NCI-H510A (cell line): ENCODE measurements around the gene ARHGEF26.

ENCODE experiments used
- DNase-seq: peaks from one replicate; lab custom pipeline; 2025; lab: John Stamatoyannopoulos, UW

ARHGEF26 gene

GRCh38 chr3:154161806-154162205 lies 40.6 kb downstream of the ARHGEF26 start:
- DNase-seq: no peak

GRCh38 chr3:154164387-154164786 lies 43.2 kb downstream of the ARHGEF26 start:
- DNase-seq: no peak

- no peak for DNase-seq
Observed at GRCh38 chr3:154168998-154169795, 48.0 kb downstream of the ARHGEF26 start.

- DNase-seq: no peak
Observed at GRCh38 chr3:154169796-154170110, 48.6 kb downstream of the ARHGEF26 start.

DNA sequence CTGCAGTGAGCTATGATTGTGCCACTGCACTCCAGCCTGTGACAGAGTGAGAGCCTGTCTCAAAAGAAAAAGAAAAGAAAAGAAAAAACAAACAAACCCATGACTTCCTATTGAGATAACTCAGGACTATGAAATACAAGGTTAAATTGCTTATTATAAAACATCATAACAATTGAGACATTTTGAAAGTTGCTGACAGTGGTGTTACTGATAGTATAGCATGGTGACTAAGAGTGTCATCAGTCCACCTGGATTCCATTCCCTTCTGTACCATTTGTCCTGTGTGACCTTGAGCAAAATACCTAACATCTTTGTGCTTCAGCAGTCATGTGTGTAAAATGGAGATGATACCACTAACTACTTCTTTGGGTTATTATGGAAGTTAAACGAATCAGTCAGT lies 49.1 kb downstream of the ARHGEF26 start:
- no peak for DNase-seq

DNA sequence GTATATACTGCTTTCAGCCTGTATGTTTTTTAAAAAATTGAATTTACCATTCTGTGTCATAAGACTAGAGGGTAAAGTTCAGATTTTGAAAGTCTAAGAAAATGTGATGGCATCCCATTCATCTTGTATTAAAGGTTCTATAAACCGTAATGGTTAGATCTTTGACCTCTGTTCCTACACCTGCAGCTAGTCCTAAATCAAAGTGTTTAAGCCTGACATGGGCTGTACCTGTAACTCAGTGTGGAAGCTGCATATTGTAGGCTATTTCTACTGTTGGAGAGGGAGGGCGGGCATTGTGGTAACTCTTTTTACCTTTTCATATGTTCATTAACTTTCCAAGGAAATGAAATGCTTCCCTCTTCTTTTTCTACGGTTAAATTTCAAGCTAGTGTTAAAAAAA lies 53.9 kb downstream of the ARHGEF26 start:
- no peak for DNase-seq

DNA sequence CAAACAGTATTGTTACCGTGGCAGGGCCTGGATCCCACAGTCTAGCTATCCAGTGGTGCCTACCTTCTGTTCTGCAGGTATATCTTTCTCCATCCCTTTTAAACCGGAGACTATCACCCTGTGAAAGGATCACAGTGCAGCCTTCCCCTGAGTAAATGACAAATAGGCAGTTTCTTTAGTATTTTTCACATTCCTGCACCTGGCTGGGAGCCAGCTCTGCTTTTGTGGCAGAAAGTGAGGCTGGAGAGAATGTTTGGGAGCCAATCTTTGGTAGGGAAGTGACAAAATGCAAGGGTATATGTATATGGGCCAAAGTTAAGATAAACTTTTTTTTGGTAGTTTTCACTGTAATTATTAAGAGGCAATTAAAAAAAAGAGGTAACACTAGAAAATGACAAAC lies 54.8 kb downstream of the ARHGEF26 start:
- DNase-seq: no peak

GRCh38 chr3:154177406-154177805 lies 56.2 kb downstream of the ARHGEF26 start:
- no peak for DNase-seq

DNA sequence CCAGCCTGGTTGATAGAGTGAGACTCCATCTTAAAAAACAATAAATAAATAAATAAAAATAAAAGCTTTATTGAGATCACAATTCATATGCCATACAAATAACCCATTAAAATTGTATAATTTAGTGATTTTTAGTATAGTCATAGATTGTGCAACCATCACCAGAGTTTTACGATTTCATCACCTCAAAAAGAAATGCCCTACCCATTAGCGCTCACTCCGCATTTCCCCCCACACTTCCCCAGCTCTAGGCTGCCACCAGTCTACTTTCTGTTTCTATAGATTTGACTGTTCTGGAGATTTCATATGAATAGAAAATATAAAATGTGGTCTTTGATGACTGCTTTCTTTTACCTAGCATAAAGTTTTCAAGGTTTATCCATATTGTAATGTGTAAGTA lies 57.0 kb downstream of the ARHGEF26 start:
- DNase-seq: no peak

DNA sequence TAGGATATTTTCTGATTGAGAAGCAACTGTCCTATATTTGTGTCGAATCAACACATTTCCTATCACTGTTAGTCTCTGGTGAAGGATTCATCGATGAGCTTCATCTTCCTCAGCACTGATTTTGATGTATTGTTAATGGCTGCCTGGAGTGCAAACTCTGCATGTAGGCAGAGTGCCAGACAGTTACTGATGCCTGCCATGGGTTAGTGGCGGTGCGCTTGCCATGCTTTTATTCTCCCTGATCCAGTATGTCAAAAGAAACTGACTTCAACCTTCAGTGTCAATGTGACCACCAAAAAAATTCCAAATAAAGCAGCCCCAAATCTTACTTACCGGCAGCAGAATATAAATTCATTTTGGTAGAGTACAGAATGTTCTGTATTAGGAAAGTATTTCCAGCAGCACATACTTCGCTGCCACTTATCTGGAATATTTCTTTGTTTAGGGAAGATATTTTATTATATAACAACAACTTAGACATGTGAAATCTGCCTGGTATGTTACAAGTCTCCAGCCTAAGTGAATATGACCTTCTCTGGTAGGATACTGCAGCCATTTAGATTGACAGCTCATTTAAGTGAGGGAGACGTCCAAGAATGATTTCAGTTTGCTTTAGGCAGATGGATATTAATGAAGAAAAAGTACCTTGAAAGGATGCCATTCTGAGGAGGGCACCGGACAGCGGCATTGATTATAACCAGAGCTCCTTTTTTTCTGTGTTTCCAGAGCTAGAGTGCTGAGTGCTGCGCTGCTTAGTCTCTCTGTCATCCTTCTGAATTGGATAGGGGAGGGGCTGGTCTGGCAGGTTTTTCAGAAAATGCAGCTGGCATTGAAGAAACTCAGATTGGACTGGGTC lies 59.9 kb downstream of the ARHGEF26 start:
- peak; percentile 2 for DNase-seq

GRCh38 chr3:154182322-154182922 lies 61.2 kb downstream of the ARHGEF26 start:
- no peak for DNase-seq

DNA sequence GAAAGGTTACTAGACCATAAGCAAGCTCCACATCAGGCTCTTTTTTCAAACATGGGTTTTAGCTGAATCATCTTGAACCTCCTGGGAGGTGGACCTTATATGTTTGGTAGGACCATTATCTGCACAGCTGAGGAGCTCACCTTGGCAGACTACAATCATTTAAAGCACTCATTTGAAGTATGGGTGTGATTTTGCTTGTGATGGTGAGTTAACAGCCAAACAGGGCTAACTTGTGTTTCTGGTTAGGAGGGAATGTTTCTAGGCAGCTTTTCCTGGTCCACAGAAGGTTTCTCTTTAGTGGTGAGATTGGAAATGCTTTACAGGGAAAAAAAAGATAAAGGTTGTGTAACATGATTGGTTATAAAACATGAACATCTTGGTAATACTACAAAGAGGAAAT lies 61.8 kb downstream of the ARHGEF26 start:
- no peak for DNase-seq

DNA sequence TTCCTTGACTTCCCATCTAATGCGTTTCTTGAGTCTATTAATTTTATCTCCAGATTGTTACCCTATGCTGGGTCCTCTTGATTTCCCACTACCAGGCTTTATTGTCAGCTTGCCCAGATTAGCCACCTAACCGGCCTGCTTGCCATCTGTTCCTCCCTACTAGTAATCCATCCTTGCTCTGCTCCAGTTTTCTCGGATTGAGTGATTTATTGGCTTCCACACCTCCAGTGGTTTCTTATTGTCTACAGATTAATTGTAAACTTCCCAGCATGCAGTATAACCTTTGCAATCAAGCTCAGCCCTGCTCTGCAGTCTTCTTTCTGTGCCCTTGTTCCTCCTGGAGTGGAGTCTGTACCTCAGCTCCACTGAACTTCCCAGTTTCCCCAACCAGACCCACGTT lies 63.4 kb downstream of the ARHGEF26 start:
- no peak for DNase-seq

GRCh38 chr3:154188437-154188836 lies 67.2 kb downstream of the ARHGEF26 start:
- no peak for DNase-seq

GRCh38 chr3:154188846-154189245 lies 67.7 kb downstream of the ARHGEF26 start:
- DNase-seq: no peak

DNA sequence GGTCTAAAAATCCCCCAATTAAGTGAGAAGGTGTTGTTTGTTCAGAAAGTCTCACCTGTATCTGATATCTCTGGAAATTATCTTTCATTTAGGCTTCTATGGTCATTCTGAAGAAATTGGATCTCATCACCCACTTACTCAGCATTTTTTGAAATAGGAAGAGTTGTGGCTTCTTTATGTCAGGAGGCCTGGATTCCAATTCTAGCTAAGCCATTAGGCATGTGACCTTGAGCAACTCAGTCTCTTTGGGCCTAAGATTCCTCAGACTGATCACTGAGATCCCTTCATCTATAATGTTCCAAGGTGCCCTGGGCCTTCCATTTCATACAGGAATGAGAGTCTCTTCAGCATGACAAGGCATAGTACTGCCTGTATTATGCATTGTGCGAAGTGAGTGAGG lies 70.3 kb downstream of the ARHGEF26 start:
- DNase-seq: no peak

DNA sequence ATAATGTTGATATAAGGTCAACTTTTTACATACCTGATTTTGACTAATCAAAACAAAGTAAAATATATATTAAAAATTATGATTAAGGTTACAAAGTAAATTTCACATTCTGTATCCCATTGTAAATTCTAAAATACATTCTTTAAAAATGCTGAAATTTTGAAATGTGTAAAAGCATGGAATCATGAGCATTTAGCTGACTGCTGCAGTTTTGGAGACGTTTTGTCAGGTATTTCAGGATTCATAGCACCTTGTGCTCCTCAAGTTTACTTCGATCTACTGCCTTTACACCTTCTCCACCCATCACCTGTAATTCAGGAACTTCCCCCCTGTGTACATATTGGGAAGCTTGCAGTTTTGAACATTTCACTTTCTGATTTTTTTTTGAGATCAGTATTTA lies 71.0 kb downstream of the ARHGEF26 start:
- no peak for DNase-seq

DNA sequence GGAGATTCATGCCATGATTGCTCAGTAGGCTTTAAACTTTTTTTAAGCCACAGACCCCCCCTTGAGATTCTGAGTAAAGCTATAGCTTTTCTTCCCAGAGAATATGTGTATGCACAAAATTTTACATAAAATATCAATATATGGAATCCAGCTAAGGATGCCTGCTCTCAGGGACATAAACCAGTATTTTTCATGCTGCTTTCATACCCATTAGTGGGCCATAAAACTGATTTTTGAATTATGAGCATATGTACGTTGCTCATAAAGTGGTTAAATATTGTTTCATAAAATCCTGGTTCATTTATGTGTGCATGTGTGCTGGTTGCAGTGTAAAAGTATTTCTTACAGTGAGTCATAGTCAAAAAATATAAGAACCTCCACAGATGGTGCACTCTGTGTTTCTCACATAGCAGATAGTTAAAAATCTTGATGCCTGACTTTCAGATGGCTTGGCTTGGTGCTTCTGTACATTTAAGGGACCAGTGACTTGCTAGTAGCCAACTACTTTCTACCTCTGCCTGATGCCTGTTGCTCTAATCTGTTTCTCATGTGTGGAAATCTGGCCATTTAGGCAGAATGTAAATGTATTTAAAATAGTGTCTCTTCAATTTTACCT lies 71.9 kb downstream of the ARHGEF26 start:
- DNase-seq: no peak

DNA sequence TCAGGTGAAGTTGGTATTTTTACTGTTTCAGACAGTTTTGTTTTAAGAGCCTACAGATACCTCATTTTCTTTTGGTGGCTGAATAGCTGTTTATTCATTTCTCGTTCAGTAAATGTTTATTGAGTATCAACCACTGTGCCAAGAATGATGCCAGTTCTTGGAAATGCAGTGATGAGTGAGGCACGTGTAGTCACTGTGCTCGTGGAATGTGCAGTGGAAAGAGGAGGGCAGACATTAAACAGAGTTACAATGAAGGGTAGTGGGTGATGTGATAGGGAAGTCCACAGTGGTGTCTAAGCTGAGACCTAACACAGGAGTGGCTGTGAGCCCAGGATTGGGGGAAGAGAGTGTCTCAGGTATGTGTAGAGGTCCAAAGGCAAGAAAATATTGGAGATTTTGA lies 73.7 kb downstream of the ARHGEF26 start:
- DNase-seq: no peak

GRCh38 chr3:154195620-154196356 lies 74.6 kb downstream of the ARHGEF26 start:
- DNase-seq: no peak

- DNase-seq: no peak
Observed at GRCh38 chr3:154197751-154198150, 76.6 kb downstream of the ARHGEF26 start.

DNA sequence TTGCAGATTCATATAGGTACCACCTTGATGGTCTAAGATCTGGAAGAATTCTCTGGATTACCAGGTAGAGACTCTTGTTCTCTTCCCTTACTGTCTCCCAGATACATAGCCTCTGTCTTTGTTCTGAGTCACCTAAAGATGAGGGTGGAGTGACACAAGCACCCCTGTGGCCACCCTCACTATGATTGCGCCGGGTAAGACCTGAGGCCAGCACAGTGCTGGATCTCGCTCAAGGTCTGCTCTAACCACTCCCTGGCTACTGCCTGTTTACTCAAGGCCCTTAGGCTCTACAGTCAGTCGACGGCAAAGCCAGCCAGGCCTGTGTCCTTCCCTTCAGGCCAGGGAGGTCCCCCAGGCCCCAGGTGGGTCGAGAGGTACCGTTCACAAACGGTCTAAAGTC lies 88.3 kb downstream of the ARHGEF26 start:
- DNase-seq: no peak
